Activated naive CD4-positive, alpha-beta T cell treated with Interleukin-2 at 50 U/mL for 16 hours (primary cell): ENCODE measurements around the gene TMEM184A.

Experiments
- DNase-seq: peaks from one replicate; pipeline ENCODE4 v3.0.0-alpha.2; 2020

The TMEM184A gene

DNA sequence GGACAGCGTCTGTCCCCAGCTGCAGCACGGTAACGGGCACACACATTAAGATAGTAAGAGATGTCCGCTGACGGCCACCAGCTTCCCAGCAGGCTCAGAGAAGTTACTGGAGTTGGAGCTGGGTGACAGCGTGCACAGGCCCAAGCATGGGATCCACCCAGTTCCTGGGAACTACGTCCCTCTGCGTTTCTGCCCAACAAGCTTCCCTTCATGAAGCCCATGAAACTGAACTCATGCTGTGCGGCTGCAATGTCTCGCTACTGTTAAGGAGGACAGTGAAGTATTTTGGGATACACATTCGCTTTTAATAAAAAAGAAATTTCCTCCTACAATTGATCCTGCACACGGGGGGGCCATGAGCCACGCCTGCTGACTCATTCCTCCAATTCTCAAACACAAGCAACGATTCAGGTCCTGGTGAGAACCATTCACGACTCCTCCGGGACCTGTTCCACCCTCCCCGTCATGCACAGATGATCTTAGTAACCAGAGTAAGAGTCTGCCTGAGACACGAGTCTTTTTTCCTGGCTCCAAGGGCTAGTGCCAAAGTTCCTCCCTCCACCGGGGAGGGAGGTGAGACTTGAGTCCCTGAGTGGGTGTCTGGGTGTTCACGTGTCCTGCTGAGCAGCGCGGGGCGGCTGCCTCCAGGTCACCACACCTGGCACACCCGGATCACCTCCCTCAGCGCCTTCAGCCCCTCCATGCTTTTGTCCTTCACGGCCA is 11.2 kb upstream of the TMEM184A start:
- DNase-seq, result no peak

DNA sequence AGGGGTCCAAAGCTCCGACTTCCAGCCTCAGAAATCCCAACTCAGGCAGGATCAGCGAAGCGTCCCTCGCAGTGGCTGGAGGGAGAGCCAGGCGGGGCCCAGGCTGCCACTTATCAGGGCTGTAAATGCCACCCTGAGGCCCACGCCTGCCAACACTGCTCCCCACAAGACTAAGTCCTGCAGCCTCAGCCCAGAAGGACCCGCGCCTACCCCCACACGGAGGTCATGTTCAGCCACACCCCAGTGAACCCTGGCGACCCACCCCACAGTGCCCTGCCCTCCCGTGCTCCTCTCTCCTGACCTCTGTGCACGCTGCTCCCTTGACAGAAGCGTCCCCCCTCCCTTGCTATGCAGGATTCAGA is 10.7 kb upstream of the TMEM184A start:
- no peak for DNase-seq

DNA sequence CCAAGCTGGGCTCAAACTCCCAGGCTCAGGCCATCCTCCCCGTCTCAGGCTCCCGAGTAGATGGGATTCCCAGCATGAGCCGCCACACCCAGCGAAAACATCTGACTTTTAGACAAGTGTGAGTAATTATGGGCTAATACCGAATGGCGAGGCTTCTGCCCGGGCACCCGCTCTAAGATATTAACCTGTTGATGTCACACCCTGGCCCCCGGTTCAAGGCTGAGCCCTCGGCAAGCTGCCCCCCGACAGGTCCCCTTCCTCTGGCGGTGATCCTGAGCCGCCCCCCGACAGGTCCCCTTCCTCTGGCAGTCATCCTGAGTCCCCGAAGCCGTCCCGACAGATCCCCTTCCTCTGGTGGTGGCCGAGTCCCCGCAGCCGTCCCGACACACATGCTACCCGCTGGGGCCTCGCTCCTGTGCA is 8.6 kb upstream of the TMEM184A start:
- no peak for DNase-seq

GRCh38 chr7:1563981-1564602 is 8.1 kb upstream of the TMEM184A start:
- no peak for DNase-seq

DNA sequence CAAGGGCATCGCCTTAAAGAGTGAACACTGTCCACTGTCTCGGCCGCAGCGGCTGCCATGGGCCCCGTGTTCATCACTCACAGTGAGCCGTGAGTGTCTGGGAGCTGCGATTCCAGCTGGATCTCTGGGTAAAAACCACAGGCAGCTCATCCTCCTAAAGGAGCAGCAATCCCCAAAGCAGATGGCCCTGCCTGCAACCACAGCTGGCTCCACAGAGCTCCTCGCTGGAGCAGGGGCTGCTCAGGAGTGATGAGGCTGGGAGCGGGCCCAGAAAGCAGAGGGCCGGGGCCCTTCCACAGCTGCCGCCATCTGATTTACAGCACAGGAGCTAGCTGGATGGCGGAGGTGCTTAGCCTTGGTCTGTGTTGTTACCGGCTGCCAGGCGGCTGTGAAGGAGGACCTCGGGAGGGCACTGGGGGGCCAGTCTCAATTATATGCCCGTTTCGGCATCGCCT is 6.6 kb upstream of the TMEM184A start:
- no peak for DNase-seq

GRCh38 chr7:1562116-1562515 is 6.1 kb upstream of the TMEM184A start:
- DNase-seq, result no peak

DNA sequence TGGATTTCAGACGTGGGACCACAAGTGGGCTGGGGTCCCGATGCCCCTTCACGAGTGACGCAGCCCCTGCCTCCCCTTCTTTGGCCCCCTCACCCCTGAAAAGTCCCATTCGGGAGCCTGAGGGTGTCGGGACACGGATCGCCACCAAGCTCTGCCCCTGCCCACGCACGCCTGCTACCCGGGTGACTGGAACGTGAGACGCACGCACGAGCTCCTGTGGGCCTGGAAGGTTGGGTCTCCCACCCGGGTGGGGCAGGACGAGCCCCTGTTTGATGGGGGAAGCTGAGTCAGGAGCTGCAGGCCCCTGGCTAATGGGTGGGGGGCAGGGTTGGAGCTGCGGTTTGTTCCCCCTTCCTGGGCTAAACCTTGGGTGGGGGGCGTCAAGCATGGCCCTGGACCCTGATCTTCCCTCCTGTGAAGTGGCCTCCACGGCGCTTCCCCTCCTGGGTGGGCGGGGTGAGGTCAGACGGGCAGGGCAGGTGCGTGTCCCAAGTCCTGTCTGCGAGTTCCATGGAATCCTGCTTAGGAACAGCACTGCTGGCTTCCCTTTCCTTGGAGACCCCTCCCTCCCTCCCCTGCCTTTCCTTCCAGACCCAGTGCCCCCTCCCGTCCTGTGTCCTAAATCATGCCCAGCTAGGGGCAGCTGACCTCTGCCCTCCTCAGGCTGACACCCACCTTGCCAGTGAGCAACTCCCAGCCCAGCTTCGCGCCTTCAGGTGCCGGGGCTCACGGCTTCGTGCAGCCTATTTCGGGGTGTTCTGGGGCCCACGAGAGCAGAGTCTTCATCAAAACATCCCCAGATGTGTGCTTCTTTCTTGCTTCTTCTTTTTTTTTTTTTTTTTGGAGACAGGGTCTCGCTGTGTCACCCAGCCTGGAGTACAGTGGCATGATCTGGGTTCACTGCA is 5.3 kb upstream of the TMEM184A start:
- no peak for DNase-seq

- DNase-seq, result no peak
Observed at GRCh38 chr7:1560620-1561031, 4.6 kb upstream of the TMEM184A start.

GRCh38 chr7:1559626-1560590 is 3.9 kb upstream of the TMEM184A start:
- no peak for DNase-seq

DNA sequence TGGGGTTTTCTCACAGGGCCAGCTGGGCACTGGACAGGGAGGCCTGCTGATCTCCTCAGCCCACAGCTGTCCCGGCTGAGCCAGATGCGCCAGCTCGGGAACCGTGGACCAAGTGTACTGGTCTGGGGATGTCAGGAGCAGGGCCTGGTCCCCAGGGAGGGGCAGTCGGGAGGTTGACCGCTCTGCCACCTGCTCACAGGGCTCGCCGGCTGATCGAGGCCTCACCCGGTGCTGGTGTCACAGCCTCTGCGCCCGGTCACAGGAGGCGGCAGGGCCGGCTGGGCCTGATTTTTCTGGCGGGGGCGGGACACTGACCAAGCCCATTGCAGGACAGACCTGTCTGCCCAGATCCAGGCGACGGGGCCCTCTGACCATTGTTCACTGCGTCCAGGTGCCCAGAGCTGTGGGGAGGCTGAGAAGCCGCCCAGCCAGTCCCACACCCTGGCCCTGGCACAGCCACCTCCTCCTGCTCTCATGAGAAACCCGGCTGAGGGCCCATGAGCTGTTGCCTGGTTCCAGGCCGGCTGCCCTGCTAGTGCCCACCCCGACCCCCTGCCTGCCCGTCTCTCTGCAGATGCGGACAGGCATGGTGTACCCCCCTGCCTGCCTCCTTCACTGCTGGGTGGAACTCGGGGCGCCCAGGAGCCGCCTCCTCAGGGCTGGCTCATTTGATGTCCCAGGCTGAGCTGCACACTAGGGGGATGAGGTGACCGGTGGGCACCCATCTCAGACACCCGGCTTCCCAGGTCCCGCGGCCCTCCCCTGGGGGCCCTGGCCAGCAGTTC is 3.0 kb upstream of the TMEM184A start:
- no peak for DNase-seq

GRCh38 chr7:1558181-1558811 is 2.3 kb upstream of the TMEM184A start:
- DNase-seq, result no peak

GRCh38 chr7:1557771-1558170 is 1.8 kb upstream of the TMEM184A start:
- DNase-seq, result no peak

GRCh38 chr7:1557006-1557405 is 1.0 kb upstream of the TMEM184A start:
- no peak for DNase-seq

DNA sequence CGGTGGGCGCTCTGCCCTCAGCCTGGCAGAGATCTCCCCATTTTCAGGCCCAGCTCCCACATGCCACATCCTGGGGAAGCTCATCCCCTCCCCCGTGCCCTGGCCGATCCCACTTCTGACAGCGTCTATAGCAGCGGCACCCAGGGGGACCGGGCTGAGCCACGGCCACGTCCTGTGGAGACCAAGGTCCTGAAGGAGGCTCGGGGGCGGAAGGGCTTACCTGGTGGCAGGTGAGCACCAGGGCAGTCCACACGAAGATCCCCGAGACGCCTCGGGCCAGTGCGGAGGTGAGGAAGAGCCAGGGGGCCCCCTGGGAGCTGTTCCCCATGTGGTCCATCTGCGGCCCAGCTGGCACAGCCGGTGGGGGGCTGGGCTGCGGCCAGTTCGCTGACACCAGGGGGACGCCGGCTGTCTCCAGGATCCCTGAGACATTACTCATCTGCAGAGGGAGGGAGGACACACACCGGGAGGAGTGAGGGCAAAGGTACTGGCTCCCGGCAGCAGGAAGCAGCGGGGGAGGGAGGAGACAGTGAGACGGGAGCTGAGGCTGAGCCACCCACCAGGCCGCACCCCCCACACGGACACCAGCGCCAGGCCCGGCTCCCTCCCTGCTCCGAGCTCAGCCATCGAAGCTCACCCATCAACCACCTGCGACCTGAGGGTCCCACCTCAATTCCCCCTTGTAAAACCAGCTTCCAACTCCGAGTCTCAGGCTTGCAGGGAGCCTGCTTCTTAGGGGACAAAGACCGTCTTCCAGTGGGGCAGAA is 776 bp downstream of the TMEM184A start:
- no peak for DNase-seq

GRCh38 chr7:1554333-1555045 is 1.5 kb downstream of the TMEM184A start:
- DNase-seq, result no peak

DNA sequence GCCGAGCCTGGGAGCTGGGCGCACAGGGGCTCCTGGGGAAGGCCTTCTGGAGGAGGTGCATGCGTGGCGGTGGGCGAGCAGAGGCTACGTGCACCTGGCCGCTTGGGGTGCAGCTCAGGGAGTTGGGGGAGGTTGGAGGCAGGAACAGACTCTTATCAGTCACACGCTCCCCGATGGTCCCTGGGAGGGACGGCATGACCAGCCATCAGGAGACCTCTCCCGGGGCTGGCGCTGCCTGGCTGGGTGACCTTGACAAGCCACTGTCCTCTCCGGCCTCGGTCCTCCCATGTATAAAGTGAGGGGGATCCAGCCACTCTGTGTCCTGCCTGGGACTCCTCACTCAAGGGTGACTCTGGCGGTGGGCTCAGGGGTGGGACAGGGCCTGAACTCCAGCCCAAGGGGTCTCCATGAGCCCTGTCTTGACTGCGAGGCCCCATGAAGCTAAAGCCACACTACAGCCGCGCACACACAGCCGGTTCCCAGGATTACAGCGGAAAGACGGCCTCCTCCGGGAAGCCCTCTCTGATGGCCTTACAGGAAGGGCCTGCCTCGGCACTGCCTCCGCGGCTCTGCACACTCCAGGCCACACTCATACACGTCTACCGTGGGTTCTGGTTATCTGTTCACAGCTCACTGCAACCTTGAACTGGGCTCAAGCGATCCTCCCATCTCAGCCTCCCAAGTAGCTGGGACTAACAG is 2.3 kb downstream of the TMEM184A start:
- no peak for DNase-seq

DNA sequence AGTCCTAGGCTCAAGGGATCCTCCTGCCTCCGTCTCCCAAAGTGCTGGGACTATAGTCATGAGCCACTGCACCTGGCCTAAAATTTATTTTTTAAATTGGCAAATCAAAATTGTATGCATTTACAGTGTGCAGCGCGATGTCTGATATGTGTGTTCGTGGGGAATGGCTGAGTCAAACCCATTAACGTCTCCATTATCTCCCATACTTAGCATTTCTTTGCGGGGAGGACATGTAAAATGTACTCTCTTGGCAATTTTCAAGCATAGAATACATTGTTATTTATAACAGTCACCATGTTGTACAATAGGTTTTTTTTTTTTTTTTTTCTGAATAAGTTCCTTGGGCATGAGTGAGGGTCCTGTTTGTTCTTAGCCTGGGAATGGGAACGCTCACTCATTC is 3.8 kb downstream of the TMEM184A start:
- no peak for DNase-seq

DNA sequence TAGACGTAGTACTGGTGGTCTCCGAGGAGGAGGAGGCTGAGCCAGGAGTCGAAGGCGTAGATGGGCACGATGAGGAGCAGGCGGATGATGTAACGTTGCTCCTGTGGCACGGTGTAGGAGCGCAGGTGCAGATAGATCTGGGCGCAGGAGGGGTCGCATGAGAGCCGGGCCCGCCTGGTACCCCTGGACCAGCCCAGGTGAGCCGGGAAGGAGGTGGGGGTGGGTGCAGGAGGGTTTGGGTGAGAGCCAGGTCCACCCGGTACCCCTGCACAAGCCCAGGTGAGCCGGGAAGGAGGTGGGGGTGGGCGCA is 5.2 kb downstream of the TMEM184A start:
- DNase-seq, result no peak
